Measurements from ENCODE around the gene ZBTB1.
A peak's percentile ranks its signal among the peaks of the same experiment; 100 is the strongest.
"Not testable (repeated sequence)": the region's sequence is repeated elsewhere in the genome, so short reads cannot be mapped to it uniquely, and the experiment has no call there.

ZBTB1 gene

GRCh38 chr14:64549791-64550620 lies 45.4 kb downstream of the ZBTB1 start, which contains the start of gene PPP1R36:
PPP1R36 (plus strand) TSS chr14:64549961; CDS start chr14:64549998, 37 bp downstream.
- no peaks in the 10 kb centered on the region for H3K79me2 ChIP-seq (ENCODE audit: control insufficient read depth, insufficient read depth, low read length)
- DNase-seq, result peak; percentile 62
- WGBS (ENCODE audit: extremely low coverage, insufficient coverage, low lambda C conversion rate), result no CpG with 5 or more reads among the region's 54 CpGs

GRCh38 chr14:64550621-64551333 lies 46.2 kb downstream of the ZBTB1 start:
- H3K4me2 ChIP-seq (ENCODE audit: low read length), result peak overlapping the region; percentile 67
- H3K4me3 ChIP-seq (ENCODE audit: low read length), result no peak overlapping the region
- H3K4ac ChIP-seq (ENCODE audit: low read depth, low read length), result no peak overlapping the region
- H2BK5ac ChIP-seq (ENCODE audit: low read length), result no peak overlapping the region
- no peak overlapping the region for H3K23ac ChIP-seq (ENCODE audit: low read length)
- H2BK15ac ChIP-seq (replicated peaks; ENCODE audit: low read depth), result no peak overlapping the region
- no peaks in the 10 kb centered on the region for H3K79me2 ChIP-seq (ENCODE audit: control insufficient read depth, insufficient read depth, low read length)
- 100% methylated on average over 1 of the region's 7 CpGs for WGBS (ENCODE audit: extremely low coverage, insufficient coverage, low lambda C conversion rate)
- H4K8ac ChIP-seq (ENCODE audit: low read depth, low read length), result no peak overlapping the region
- no peak overlapping the region for H2AK5ac ChIP-seq (ENCODE audit: low read length)
- H3K79me1 ChIP-seq (ENCODE audit: low read length), result no peaks in the 10 kb centered on the region
- H3K56ac ChIP-seq (ENCODE audit: low read length), result peak overlapping the region; percentile 94
- no peak overlapping the region for H3K18ac ChIP-seq (ENCODE audit: low read length)
- no peak overlapping the region for H4K5ac ChIP-seq (ENCODE audit: low read length)
- H3K36me3 ChIP-seq (ENCODE audit: control insufficient read depth, insufficient read depth, low read length), result no peaks in the 10 kb centered on the region
- DNase-seq, result no peak
- peak overlapping the region; percentile 72 for H3K9ac ChIP-seq (ENCODE audit: low read length)
- peaks cover 1% of the 10 kb centered on the region for H3K4me1 ChIP-seq (ENCODE audit: control insufficient read depth, low read depth, low read length)
- H3K27ac ChIP-seq (ENCODE audit: low read depth, low read length), result no peak overlapping the region
- H2BK120ac ChIP-seq (ENCODE audit: low read depth, low read length), result no peak overlapping the region
- no peaks in the 10 kb centered on the region for H3K27me3 ChIP-seq (ENCODE audit: insufficient read depth, low read length, poor library complexity)

More at GRCh38 chr14:64549791-64550620, 45.4 kb downstream of the ZBTB1 start, which contains the start of gene PPP1R36:
- H3K4ac ChIP-seq (ENCODE audit: low read depth, low read length), result peak within 1 kb of the TSS; percentile 40
- no peak within 1 kb of the TSS for H3K23ac ChIP-seq (ENCODE audit: low read length)
- no peaks in the 10 kb centered on the region for H3K27me3 ChIP-seq (ENCODE audit: insufficient read depth, low read length, poor library complexity)
- peak within 1 kb of the TSS; percentile 46 for H3K18ac ChIP-seq (ENCODE audit: low read length)
- H3K4me2 ChIP-seq (ENCODE audit: low read length), result peak within 1 kb of the TSS; percentile 67
- H3K36me3 ChIP-seq (ENCODE audit: control insufficient read depth, insufficient read depth, low read length), result no peaks in the 10 kb centered on the region
- peak within 1 kb of the TSS; percentile 72 for H3K9ac ChIP-seq (ENCODE audit: low read length)
- no peak within 1 kb of the TSS for H3K27ac ChIP-seq (ENCODE audit: low read depth, low read length)
- H4K5ac ChIP-seq (ENCODE audit: low read length), result no peak within 1 kb of the TSS
- no peak within 1 kb of the TSS for H2AK5ac ChIP-seq (ENCODE audit: low read length)
- H4K8ac ChIP-seq (ENCODE audit: low read depth, low read length), result no peak within 1 kb of the TSS
- peak within 1 kb of the TSS; percentile 9 for H2BK15ac ChIP-seq (replicated peaks; ENCODE audit: low read depth)
- no peak within 1 kb of the TSS for H2BK120ac ChIP-seq (ENCODE audit: low read depth, low read length)
- H3K4me1 ChIP-seq (ENCODE audit: control insufficient read depth, low read depth, low read length), result peaks cover 1% of the 10 kb centered on the region
- H2BK5ac ChIP-seq (ENCODE audit: low read length), result no peak within 1 kb of the TSS
- peak within 1 kb of the TSS; percentile 45 for H3K4me3 ChIP-seq (ENCODE audit: low read length)
- no peaks in the 10 kb centered on the region for H3K79me1 ChIP-seq (ENCODE audit: low read length)
- H3K56ac ChIP-seq (ENCODE audit: low read length), result peak within 1 kb of the TSS; percentile 94

DNA sequence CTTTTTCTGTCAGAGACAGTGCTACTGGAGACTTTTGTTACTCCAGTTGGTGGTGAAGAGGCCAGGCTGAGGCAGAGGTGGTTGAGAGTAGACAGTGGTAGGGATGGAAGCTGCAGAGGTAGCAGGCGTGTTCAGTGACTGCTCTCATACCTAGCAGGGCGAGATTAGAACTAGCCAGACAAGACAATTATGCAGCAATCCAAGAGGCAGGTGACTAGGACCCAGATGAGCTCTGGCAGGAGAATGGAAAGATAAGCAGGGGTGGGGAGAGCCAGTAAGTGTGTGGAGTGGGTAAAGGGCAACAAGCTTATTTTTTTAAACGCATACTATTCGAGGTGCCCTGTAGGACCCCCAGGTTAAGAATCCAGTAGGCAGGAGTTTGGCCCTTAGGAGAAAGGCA lies 50.0 kb downstream of the ZBTB1 start:
- H3K27ac ChIP-seq (ENCODE audit: low read depth, low read length), result no peak overlapping the region
- H3K56ac ChIP-seq (ENCODE audit: low read length), result no peak overlapping the region
- H2AK5ac ChIP-seq (ENCODE audit: low read length), result no peak overlapping the region
- no CpG with 5 or more reads among the region's 4 CpGs for WGBS (ENCODE audit: extremely low coverage, insufficient coverage, low lambda C conversion rate)
- no peak overlapping the region for H3K18ac ChIP-seq (ENCODE audit: low read length)
- H3K4me3 ChIP-seq (ENCODE audit: low read length), result no peak overlapping the region
- H3K4me2 ChIP-seq (ENCODE audit: low read length), result no peak overlapping the region
- DNase-seq, result peak; percentile 58
- no peaks in the 10 kb centered on the region for H3K79me2 ChIP-seq (ENCODE audit: control insufficient read depth, insufficient read depth, low read length)
- no peak overlapping the region for H3K23ac ChIP-seq (ENCODE audit: low read length)
- no peaks in the 10 kb centered on the region for H3K79me1 ChIP-seq (ENCODE audit: low read length)
- H3K27me3 ChIP-seq (ENCODE audit: insufficient read depth, low read length, poor library complexity), result no peaks in the 10 kb centered on the region
- peak overlapping the region; percentile 99 for H2BK15ac ChIP-seq (replicated peaks; ENCODE audit: low read depth)
- no peak overlapping the region for H4K8ac ChIP-seq (ENCODE audit: low read depth, low read length)
- no peak overlapping the region for H2BK120ac ChIP-seq (ENCODE audit: low read depth, low read length)
- H4K5ac ChIP-seq (ENCODE audit: low read length), result no peak overlapping the region
- H3K4ac ChIP-seq (ENCODE audit: low read depth, low read length), result no peak overlapping the region
- no peak overlapping the region for H3K9ac ChIP-seq (ENCODE audit: low read length)
- no peaks in the 10 kb centered on the region for H3K4me1 ChIP-seq (ENCODE audit: control insufficient read depth, low read depth, low read length)
- no peak overlapping the region for H2BK5ac ChIP-seq (ENCODE audit: low read length)
- no peaks in the 10 kb centered on the region for H3K36me3 ChIP-seq (ENCODE audit: control insufficient read depth, insufficient read depth, low read length)

GRCh38 chr14:64556526-64556925 lies 52.0 kb downstream of the ZBTB1 start:
- Histone ChIP-seq H3K27ac (ENCODE audit: low read depth, low read length) (no peak overlapping the region), H2AK5ac (ENCODE audit: low read length) (no peak overlapping the region), H4K5ac (ENCODE audit: low read length) (no peak overlapping the region), H2BK5ac (ENCODE audit: low read length) (no peak overlapping the region), H3K79me2 (ENCODE audit: control insufficient read depth, insufficient read depth, low read length) (no peaks in the 10 kb centered on the region), H3K9ac (ENCODE audit: low read length) (no peak overlapping the region), H2BK15ac (replicated peaks; ENCODE audit: low read depth) (no peak overlapping the region), H3K18ac (ENCODE audit: low read length) (no peak overlapping the region), H2BK120ac (ENCODE audit: low read depth, low read length) (no peak overlapping the region), H3K23ac (ENCODE audit: low read length) (no peak overlapping the region), H3K36me3 (ENCODE audit: control insufficient read depth, insufficient read depth, low read length) (no peaks in the 10 kb centered on the region), H3K56ac (ENCODE audit: low read length) (no peak overlapping the region), H3K4me1 (ENCODE audit: control insufficient read depth, low read depth, low read length) (peaks cover 5% of the 10 kb centered on the region), H3K4me2 (ENCODE audit: low read length) (no peak overlapping the region), H3K4ac (ENCODE audit: low read depth, low read length) (no peak overlapping the region), H3K79me1 (ENCODE audit: low read length) (no peaks in the 10 kb centered on the region), H3K4me3 (ENCODE audit: low read length) (no peak overlapping the region), H3K27me3 (ENCODE audit: insufficient read depth, low read length, poor library complexity) (no peaks in the 10 kb centered on the region), H4K8ac (ENCODE audit: low read depth, low read length) (no peak overlapping the region)
- DNase-seq, result peak; percentile 80
- no CpG with 5 or more reads among the region's 5 CpGs for WGBS (ENCODE audit: extremely low coverage, insufficient coverage, low lambda C conversion rate)

DNA sequence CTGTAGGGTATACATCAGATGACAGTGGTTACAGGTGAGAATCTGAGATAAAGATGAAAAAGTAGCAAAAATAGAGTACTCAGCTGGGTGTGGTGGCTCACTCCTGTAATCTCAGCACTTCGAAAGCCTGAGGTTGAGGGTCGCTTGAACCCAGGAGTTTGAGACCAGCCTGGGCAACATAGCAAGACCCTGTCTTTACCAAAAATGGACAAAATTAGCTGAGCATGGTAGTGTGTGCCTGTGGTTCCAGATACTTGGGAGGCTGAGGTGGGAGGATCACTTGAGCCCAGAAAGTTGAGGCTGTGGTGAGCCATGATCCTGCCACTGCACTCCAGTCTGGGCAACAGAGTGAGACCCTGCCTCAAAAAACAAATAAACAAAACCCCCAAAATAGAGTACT lies 53.6 kb downstream of the ZBTB1 start:
- H3K79me1 ChIP-seq (ENCODE audit: low read length), result not testable (repeated sequence)

More for the DNA sequence above, 53.6 kb downstream of the ZBTB1 start:
- H3K27me3 ChIP-seq (ENCODE audit: insufficient read depth, low read length, poor library complexity); H3K79me2 ChIP-seq (ENCODE audit: control insufficient read depth, insufficient read depth, low read length); H3K4ac ChIP-seq (ENCODE audit: low read depth, low read length); H4K8ac ChIP-seq (ENCODE audit: low read depth, low read length); H3K4me3 ChIP-seq (ENCODE audit: low read length); H2BK5ac ChIP-seq (ENCODE audit: low read length); DNase-seq; H3K56ac ChIP-seq (ENCODE audit: low read length); H3K36me3 ChIP-seq (ENCODE audit: control insufficient read depth, insufficient read depth, low read length); H2BK15ac ChIP-seq (replicated peaks; ENCODE audit: low read depth); H4K5ac ChIP-seq (ENCODE audit: low read length); H3K23ac ChIP-seq (ENCODE audit: low read length); H2AK5ac ChIP-seq (ENCODE audit: low read length); H3K4me2 ChIP-seq (ENCODE audit: low read length); H2BK120ac ChIP-seq (ENCODE audit: low read depth, low read length); H3K18ac ChIP-seq (ENCODE audit: low read length); H3K4me1 ChIP-seq (ENCODE audit: control insufficient read depth, low read depth, low read length); H3K27ac ChIP-seq (ENCODE audit: low read depth, low read length); H3K9ac ChIP-seq (ENCODE audit: low read length): not testable (repeated sequence)
- no CpG with 5 or more reads among the region's 2 CpGs for WGBS (ENCODE audit: extremely low coverage, insufficient coverage, low lambda C conversion rate)
